Ramos (cell line): ENCODE measurements around the gene SIGLEC1.

ENCODE experiments used
- in situ Hi-C: fragments of 300-500 bp; cut with MboI; formaldehyde crosslinking; loops from one replicate; pipeline ENCODE4 v1.14.3; 2022; ENCODE audit warnings: low sequenced_read_pairs; ENCODE audit not compliant: unreplicated experiment

The SIGLEC1 gene

DNA sequence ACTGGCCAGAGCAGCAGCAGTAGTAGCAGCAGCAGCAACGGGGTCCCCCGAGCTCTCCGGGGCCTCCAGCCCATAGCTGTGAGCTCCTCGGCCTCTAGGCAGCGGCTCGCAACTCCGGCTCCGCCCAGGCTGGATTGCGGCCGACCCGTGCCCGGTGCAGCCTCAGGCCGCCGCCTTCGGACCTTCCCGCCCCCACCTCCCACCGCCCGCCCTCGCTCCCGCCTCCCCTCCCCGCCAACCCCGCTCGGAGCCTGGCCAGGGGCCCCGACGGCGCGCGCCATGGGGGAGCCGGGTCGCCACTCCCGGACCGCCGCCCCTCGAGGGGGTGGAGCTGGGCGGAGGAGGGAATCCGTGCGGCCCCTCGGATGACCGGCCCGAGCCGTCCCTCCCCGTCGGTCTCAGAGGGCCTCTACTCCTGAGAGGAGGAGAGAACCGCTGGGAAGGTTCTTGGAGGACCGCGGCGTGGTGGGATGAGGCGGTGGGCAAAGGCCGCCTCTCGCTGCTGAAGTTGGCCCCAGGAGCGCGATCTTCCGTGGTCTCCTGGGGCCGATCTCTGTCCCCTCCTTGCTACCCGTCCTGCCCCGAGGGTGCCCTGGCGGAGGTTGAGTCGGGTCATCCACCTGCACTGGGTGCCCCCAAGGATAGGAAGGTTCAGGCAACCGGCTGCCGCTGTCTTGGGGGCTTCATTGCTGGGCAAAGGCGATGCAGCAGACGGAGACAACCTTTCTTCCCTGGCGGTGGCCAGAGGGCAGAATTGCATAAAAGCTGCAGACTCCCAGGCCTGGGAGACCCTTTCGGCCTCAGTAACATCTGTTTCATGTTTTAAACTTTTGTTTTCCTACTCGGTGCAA is 30.2 kb downstream of the SIGLEC1 start, which contains the start of gene ADAM33:
TSS of gene ADAM33 (minus strand) at position 80 of the 851 bp plus-strand sequence. CDS start at position 74, 6 bp downstream.
- in situ Hi-C loops, result no loop called here

DNA sequence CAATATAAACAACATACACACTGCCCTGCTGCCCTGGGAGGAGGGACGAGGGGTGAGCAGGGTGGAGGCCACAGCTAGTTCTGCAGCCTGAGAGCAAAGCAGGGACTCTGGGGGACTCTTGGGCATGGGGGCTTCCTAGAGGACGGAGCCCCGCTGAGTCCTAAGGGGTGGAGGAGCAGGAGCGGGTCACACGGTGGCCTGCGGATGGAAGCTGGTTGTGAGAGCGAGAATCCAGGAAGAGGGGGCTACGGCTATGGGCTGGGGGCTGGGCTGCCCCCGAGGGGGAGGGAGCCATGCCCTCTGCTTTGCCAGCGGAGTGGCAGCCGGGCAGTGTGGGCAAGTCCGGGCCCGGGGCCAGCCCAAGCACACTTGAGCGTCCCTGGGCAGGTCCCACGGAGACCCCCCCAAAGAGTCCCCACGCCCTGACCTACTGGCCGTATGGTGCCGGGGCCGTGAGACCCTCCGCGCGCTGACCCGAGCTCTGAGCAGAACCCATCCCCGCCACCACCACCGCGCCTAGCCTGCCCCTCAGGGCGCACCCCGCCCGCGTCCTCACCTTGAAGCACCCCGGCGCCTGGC is 31.0 kb downstream of the SIGLEC1 start:
- in situ Hi-C loops, result no loop called here

DNA sequence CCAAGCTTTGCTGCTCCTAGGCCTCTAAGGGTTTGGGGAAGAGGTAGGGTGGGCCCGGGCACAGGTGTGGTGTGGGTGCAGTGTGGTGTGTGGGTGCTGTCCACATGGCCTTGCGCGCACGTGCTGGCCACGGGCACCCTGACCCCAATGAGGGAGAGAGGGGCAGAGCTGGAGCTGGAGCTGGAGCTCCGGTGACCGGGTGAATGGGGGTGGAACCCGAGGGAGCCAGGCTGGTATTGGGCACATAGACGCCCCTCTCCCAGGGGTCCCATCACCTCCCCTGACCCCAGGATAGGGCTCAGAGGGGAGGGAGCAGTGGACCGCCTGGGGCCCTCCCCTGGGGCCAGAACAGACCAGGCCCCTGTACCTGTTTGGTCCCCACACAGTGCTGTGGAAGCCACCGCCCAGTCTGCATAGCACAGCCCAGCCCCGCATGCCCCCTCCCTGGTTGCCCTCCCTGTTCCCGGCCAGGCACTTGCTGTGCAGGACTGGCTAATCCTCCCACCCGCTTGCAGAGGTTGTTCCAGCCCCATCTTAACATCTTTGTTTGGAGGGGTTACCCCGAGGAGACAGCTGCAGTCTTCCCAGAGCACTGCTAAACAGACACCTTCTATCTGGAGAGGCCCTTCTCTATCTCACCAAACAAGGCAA is 31.6 kb downstream of the SIGLEC1 start:
- in situ Hi-C loops, result no loop called here

DNA sequence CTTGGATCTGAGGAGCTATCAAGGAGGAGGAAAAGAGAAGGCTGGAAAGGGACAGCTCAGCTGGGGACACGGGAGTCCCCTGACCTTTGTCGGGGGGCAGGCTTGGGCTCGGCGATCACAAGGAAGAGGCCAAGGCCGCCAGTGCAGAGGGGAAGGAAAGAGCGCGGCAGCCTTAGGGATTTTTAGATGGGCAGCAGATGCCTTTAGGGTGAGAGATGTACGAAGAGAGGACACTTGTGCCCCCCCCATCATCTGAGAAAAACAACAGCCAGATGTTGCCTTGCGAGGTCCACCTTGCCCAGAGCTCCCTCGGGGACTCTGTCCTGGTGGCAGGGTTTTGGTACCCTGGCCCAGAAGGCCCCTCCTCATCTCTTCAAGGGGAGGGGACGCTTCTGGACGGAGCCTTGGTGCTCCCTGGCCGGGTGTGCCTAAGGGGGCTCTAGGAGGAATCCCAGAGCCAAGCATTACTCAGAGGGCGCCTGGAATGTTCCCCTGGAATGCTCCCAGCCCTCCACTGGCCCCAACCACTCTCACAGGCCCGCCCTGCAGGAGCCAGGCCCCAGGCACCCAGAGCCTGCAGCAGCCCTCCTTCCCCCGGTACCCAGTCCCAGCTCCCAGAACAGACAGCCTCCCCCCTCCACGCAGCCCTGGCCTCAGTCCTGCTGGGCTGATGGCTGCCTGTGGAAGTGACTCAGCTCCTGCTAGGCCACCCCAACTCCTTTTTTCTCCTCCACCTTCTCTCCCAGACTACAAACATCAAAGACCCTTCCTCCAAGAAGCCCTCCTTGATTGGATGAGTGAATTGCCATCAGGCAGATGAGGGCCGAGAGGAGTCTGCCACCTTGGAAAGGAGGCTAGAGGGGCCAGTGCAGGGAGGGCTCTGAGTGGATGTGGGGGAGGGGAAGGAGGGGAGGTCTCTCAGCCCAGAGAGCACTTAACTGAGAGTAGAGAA is 32.4 kb downstream of the SIGLEC1 start:
- in situ Hi-C loops, result no loop called here

DNA sequence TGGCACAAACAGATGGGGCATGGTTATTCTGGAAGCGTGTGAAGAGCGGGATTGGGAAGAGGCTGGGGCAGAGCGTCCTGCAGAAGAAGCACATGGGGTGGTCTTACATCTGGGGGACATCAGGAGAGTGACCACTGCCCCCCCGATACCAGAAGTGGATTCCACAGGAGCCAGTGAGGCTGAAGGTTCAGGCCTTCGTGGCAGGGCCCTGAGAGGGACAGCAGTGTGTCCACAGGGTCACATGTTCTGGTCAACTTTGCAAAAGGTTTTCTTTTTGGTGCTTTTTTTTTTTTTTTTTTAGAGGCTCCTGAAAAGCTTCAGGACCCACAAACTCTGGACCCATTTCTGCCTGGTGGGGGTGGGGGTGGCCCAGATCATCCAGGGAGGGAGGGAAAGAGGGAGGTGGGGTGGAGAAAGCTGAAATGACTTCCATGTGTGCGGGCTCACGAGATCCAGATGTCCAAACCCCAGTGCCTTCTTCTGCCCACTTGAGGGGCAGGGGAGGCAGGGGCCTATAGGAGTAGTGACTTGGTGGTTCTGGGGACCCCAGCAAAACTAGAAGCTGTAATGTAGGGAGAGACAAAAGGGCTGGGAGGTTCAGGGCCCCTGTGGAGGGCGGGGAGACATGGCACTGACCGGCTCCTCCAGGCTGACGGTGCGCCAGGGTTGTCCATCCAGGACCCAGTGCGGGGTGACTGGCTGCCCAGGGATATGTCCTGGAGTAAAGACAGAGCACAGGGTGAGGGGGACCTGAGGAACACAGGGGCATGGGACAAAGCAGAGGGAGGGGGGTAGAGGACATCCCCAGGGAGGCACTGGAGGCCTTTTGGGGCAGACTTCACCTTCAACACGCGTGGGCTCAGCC is 33.3 kb downstream of the SIGLEC1 start:
- in situ Hi-C loops, result no loop called here

DNA sequence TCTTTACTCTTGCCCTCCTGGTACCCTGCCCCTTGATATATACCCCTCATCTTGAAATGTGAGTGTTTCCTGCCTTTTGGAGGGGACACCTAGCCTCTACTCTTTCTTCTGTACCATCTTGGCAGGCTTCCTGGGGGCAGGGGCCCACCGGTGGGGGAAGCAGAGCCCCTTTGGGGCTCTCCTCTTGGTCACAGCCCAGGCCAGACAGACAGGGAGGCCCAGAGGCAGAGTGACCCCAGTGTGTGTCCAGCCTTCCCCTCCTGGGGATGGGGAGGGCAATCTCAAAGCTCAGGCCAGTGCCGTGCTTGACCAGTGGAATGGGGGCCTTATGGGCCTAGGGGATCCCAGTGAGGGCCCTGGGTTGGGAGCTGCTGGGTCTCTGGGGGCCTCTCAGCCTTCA is 34.2 kb downstream of the SIGLEC1 start:
- in situ Hi-C loops, result no loop called here

DNA sequence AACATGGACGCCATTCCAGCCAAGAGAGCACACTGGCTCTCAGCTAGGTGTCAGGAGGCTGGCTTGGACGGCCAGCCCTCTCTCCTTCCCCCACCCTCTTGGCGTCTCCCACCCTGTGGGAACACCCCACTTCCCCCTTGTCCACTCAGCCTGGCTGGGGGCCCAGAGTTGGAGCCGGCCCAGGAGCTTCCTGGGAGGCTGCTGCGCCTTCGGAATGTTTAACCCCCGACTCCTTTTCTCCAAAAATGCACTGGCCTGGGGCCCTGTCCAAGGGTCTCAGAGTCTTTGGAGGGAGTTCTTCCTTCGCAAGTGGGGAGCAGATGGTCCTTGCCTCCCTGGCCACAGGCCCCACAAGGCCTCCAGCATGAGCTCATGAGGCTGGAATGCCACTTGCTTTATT is 34.7 kb downstream of the SIGLEC1 start:
- in situ Hi-C loops, result no loop called here

DNA sequence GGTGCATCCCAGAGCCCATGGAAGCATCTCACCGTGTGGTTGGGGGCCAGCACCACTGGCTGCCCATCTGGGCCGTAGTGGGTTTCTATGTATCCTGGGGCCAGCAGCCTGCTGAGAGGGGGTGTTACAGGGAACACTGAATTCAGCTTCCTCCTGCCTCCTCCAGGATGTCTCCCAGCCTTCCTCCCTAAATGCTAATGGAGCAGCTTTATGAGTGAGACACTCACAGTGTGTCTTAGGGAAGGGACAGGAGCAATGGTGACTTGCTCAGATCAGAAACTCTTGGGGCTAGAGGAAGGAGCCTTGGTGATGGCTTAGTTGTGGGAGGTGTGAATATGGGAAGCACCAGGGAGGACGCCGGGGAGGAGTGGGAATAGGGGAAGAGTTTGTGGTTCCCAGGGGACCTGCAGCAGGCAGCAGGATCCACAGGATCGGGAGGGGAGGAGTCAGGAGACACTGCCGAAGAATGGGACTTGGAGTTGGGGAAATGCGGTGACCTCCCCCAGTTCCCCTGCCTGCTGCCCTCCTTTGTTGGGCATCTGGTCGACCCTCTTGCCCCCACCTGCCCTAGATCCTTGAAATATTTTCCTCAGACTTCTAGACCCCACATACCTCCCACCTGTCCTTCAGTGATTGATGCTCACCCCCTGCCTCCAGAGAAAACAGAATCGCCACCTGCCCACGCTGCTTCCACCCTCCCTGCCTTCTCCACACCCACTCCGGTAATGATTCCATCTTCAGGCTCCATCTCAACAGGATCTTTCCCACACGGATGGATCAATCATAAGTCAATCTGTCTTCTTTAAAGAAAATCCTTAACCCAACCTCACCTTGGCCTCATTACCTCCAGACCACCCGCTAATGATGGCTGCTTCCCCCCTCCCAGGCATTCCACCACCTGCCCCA is 37.2 kb downstream of the SIGLEC1 start:
- in situ Hi-C loops, result no loop called here

DNA sequence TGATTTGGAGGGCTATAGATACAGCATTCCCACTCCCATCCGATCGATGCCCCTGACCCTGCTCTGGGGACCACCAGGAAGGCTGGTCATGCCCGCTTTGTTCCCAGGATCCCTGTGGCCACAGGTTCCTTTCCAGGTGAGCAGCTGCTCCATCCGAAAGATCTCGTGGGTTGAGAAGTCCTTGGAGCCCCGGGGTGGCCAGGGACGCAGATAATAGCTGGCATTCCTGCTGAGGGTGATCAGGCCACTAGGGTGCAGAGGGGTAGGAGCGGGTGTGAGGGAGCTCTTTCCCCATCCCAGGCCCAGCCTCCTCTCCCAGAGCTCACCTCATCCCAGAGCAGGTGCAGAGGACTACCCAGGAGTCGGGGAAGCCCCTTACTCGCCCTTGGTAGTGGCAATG is 38.0 kb downstream of the SIGLEC1 start:
- in situ Hi-C loops, result no loop called here

DNA sequence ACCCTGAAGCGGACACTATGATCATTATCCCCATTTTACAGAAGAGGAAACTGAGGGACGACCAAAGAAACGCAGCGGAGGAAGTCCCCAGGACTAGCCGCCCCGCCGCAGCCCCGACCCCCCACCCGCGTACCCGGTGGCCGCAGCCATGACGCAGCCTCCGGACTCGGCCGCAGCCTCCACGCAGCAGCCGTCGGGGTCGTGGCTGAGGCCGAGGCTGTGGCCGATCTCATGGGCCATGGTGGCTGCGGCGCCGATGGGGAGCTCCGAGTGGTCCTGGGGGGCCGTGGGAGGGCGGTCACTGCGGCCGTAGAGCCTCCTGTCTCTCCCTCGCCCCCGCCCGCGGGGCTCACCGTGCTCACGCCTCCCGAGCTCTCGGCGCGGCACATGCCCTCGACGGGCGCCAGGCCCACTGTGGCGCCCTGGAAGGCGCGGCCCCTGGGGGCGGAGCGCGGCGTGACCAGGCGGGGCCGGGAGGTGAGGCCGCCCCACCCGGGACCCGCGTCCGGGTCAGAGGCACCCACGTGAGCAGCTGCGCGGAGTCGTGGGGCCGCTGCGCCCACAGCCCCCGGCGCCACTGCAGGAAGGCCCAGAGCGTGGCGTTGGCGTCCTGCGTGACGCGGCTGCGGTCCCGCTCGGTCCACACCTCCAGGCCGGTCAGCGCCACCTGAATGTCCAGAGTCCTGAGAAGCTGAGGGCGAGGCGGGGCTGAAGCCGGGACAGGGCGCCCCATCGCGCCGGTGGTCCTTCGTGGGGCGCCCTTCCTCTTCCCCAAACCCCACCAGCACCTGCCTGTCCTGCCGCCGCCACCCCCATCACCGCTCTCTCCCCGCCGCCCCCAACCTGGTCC is 39.0 kb downstream of the SIGLEC1 start:
- in situ Hi-C loops, result no loop called here

DNA sequence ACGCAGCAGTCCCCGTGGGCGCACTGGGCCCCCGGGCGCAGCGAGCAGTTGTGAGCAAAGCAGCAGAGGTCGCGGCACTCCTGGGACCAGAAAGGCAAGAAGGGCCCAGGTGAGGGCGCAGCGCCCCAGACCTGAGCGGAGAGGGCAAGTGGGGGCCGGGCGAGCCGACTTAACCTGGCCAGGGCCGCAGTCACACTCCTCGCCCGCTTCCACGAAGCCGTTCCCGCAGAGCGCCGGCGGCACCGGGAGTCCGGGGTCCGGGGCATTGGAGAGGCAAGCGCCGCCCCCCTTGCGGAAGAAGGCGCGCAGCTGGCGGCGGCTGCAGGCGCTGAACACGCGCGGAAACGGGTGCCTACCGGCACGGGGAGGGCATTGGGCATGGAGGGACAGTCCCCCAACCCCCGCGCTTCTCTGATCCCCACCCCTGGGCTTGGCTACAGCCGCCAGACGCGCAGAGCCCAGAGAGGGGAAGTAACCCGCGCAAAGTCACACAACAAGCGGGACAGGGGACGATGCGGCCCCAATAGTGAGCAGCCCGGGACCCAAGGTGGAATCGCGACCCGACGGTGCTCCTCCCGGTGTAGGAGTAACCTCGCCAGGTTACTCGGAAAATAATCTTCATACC is 39.7 kb downstream of the SIGLEC1 start:
- in situ Hi-C loops, result no loop called here

DNA sequence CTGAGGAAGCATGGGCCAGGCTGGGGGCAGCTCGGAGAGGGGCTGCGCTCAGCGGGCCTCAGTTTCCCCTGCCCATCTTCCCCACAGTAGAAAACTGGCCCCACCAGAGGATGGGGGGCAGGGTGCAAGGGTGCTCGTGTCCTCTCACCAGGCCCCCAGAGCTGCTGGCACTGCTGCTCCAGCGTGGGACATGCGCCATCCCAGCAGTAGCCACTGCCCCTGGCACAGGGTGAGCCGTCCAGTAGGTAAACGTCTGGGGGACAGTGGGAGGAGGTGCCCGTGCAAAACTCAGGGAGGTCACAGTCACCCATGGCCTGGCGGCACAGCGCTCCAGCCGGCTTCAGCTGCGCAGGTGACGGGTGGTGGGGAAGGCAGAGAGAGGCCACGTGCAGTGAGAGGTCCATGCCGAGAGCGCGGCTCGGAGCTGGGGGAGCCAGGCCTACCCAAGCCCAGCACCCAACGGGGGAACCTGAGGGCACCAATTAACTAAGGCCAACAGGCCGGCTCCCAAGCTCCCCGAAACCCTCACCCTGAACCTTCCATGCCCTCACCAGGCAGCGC is 40.3 kb downstream of the SIGLEC1 start:
- in situ Hi-C loops, result no loop called here

DNA sequence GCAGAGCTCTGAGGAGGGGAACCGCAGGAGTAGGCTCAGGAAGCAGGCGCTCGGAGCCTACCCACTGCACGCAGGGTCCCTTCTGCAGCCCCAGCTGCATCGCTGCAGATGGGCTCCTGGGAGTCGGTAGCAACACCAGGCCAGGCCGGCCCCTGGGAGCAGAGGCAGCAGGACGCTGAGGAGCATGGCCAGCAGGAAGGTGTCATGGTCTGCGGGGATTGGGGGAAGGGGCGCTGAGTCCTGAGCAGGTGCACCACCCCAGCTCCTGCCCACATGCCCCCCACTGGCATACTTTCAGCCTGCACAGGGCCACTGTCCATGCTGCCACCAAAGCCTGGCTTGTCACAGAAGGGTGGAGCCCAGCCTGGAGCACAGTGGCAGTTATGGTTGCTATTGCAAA is 41.5 kb downstream of the SIGLEC1 start:
- in situ Hi-C loops, result no loop called here

DNA sequence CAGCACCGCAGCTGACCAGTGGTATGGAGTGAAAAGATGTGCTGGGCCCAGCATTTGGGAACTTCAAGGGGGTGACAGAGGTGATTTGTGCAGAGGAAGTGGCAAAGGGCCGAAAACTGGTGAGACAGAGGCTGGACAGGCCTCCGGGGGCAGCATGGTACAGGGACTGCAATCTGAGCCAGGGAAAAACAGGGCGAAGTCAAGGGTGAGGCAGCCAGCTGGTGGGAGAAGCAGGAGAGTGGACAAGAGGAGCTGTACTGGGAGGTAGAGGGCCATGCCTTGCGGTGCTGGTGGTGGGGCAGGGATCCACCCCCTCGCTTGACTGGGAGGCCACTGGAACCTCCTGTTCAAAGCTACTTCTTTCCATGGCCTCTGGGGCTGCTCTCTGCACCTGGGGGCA is 41.9 kb downstream of the SIGLEC1 start:
- in situ Hi-C loops, result no loop called here

DNA sequence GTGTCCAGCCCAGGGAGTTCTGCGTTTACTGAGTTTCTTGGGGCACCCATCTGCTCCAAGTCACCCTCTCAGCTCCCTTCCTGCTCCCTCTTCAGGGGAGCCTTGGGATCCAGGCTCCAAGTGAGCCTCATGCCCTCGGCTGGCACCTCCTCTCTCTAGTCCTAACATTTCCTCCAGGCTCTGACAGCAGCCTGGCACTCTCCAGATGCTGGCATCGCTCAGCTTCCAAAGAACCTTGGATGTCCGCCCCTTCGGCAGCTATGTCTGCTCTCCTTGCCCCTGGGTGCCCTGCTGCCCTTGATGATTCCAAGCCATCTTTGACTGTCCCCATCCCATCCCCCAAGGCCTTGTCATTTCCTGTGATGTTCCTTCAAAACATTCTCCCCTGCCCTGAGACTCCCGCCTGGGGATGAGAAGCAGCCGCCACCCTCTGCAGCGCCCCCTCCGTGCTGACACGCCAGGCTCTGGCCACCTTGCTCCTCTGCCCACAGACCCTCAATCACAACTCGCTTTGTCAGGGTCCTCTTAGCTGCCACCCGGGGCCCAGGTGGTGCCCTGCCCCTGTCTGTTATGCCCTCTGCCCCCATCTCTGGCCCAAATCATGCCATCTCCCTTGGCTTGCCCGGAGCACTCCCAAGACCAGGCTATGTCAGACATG is 42.6 kb downstream of the SIGLEC1 start:
- in situ Hi-C loops, result no loop called here

DNA sequence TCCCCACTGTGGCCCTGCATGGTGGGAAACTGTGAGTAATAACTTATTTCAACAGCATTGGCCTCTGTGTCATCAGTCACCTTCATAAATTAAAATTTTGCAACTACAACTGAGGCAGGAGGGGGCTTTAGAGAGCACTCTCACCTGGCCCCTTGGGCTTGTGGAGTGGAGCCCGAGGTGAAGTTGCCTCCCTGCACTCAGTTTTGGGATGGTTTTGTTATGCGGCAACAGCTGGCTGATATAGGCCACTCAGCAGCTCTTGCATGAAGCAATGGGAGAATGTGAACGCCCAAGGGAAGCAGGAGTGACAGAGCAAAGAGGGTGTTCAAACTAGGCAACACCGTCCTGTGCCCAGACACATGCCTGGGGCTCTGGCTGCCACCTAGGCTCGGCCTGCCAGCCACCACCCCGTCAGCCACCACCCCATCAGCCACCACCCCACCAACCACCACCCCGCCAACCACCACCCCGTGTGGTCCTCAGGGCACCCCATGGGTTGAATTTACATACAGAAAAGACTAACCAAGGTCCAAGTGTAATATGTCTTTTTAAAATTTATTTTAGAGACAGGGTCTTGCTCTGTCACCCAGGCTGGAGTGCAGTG is 44.9 kb downstream of the SIGLEC1 start:
- in situ Hi-C loops, result no loop called here
